NCI-H2029 treated with DMSO at 0.1 percent for 48 hours (cell line): ENCODE data around the gene DHX38.

Experiments
- DNase-seq: peaks from one replicate; lab custom pipeline; 2025; lab: John Stamatoyannopoulos, UW

Gene DHX38

DNA sequence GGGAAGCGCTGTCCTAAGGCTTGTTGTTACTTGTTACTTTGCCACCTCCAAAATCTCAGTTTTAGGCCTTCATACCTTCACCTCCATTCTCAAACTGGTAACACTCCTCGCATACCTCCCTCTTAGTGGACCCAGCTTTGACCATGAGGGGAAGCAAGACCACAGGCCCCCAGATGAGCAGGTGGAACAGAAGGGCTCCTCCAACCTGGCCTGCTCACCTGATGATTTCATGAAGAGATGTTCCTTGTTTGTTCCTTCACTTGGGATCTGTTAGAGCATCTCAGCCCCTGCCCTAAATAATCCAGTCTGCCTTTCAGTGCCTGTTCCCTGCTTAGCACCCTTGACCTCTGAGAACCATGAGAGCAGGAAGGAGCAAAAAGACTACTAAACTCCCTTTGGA lies 28.7 kb downstream of the DHX38 start:
- DNase-seq: no peak

DNA sequence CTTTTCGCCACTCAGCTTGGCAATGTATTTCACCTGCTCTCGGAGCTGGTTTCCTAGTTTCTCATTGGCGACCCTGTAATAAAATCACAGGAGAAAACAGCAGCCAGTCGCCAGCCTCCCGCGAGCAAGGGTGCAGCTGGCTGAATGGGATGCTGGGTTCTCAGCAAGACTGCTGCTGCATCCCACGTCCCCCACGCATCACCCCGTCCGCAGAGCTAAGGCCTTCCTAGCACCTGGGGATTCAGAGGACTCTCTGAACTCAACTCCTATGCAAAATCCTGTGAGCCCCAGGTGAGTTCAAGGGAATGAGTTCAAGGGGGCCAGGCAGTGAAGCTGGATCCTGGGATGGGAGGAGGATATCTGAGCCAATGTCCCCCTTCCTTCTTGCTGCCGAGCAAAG lies 29.3 kb downstream of the DHX38 start:
- DNase-seq: no peak

DNA sequence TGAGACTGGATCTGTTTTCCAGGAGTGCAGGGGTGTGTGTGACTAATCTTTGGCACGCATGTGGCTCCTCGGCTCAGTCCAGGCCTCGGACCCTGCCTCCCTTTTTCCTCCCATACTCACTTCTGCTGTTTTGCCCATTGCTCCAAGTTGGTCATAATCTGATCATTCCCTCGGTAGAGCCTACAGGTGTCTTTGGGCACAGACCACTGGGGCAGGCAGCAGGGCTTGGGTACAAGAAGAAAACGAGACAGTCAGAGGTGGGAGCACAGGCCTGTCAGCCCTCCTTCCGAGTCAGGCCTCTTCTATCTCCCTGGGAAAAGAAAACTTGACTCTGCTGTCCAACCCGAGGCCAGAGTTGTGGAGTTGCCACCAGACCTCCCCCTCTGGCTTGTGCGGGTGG lies 29.8 kb downstream of the DHX38 start:
- DNase-seq: no peak

DNA sequence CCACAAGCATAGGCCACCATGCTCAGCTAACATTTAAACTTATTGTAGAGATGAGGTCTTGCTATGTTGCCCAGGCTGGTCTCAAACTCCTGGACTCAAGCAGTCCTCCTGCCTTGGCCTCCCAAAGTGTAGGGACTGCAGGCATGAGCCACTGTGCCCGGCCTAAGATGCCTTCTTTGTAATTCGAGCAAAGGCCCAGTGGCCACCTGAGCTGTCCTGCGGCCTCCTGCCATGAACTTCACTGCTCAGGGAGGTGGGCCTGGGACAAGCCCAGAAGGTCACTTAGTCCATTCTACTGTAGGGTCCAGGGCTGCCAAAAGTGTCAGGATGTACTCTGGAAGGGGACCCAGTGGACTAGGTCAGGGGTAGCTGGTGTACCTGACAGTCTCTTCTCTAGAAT lies 30.5 kb downstream of the DHX38 start:
- DNase-seq: no peak

DNA sequence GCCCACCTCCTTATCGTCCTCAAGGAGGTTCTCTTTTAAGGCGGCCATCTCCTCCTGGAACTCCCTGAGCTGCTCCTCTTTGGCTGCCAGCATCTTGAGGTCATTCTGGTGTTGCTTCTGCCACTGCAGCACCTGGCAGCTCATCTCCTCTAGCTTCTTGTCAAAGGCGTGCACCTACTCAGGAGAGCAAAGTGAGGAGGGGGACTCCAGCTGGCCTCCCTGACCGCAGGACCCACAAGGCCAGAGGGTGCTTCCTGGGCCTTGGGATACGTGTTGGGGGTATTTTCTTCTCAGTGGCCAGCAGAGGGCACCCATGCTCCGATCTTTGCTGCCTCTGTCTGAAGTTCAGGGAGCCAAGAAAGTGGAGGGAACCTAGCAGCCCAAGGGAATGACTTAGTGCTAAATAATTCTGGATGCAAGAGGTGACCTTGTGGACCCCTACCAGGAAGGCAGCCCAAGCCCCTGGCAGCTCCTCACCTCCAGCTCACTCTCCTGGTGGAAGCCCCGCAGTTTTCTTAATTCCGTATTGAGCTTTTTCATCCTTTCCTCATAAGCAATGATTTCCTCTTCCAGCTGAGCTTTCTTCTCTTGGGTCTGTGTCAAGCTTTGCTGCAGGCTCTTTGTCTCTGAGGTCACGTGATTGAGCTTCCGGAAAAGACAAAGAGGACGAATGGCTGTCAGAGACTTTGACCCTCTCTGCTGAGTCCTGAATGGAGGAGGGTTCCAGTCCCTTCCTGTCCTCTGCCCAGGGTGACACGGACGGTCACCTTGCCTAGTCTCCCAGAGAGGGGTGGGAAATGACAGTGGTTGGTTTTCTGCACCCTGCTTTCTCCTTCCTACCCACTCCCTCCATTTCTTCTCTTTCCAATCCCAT lies 31.4 kb downstream of the DHX38 start:
- DNase-seq: peak; percentile 17

DNA sequence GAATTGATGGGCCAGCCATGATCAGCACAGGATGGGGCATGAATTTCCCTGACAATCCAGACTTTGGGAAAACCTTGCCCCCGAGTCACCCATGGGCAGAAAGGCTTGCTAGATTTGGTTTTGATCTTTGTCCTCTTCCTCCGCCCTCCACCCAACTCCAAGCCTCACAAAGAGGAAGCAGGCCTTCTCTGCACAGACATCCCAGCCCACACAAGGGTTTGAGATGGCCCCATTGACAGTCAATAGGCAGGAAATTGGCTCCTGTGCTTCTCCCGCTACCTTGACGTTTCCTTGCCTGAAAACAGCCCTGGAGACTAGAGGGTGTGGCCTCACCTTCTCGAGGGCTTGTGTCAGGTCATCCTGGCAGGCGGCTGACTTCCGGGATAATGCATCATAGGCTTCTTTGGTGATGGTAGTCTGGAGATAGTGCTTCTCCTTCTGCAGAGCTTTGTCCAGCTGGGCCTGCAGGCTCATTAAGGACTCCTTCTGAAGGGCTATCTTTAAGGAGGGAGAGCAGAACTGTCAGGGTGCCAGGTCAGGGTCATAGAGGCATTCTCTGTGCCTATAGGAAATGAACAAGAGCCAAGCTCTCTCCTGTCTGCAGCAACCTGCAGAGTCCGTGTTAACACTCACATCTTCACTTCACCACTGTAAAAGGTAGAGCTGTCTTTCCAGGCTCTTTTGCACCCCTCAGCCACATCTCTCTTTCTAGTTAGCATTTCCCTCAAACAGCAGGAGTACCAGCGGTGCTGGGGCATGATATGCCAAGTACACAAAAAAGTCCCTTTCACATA lies 32.2 kb downstream of the DHX38 start:
- DNase-seq: no peak

DNA sequence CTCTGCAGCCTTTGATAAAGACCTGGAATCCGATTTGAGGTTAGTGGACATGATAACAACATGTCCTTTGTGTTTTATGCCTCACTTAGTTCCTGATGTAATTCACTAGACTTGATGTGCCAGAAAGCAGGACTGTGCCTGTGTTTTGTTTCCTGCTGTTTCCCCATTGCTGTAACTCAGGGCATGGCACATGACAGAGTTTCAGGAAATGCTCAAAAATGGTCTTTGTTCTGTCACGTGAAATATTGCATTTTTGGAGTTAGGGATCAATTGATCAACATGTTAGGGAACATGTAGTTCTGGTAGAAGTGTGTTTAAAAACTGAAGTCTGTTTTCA lies 32.8 kb downstream of the DHX38 start:
- DNase-seq: no peak

DNA sequence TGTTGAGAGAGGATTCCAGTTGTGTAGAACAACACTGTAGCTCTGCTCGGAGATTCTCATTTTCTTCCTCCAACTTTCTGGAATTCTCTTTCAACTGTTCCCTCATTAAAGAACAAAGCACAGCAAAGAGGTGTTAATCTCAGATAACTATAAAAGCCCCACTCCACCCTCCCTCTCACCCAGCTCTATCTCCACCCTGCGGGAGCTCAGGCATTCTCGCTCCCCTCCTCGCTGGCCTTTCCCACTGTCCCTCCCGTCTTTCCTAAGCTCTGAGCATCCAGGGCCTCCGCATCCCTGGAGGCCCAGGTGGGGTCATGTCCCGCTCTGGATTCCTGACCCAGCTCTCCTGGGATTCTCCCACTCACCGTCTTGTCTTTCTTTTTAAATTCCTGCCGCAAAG lies 35.1 kb downstream of the DHX38 start:
- no peak for DNase-seq

DNA sequence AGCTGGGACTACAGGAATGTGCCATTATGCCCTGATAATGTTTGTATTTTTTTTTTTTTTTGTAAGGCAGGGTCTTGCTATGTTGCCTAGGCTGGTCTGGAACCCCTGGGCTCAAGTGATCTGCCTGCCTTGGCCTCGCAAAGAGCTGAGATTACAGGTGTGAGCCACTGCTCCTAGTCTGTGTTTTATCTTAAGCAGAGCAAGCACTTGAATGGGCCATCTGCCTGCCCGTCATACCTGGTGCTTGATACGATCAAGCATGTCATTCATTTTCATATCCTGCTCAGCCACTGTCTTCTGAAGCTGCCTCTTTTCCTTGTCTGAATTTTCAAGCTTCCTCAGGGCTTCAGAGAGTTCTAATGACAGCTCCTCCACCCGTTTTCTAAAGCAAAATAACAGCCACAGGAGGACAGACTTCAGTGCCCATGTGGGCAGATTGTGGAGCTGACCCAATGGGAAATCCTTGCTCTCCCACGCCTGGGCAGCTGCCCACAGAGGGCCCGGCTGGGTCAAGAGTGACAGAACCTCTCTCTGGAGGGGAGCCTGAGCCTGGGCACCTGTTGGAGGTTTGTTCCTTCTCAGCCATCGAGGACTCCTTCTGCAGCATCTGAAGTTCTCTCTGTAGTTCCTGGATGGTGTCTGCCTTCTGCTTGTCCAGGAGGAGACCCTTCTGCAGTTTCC lies 36.5 kb downstream of the DHX38 start:
- no peak for DNase-seq

DNA sequence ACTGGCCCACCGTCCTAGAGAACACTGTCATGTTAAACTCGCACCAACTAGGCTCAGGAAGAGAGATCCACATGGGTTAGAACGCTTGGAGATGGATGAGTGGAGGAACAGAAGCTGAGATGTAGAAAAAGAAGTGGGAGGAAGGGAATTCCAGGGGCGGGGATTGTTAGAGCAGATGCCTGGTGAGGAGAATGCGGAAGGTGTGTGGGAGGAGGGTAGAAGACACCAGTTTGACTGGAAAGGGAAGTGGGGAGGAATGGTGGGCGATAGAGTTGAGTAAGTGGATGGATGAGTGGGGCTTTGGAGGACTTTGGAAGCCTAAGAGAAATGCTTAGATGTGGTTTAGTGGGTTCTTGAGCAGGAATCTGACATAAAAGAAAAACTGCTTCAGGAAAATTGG lies 37.4 kb downstream of the DHX38 start:
- DNase-seq: no peak

DNA sequence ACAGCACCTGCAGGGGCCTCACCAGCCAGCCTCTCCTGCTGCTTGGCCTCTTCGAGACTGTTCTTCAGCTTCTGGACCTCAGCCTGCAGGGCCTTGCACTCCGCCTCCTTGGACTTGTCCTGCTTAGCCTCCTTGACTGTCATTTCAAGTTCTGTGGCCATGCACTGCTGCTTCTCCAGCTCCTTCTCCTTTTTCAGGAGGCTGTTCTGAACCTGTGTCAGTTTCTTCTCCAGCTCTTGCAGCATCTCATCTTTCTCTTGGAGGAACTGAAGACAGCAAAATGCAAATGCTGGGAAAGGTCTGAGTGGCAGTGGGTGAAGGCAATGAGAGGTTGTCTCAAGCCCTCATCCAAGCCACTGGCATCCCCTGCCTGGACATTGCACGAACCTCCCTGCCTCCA lies 39.1 kb downstream of the DHX38 start:
- no peak for DNase-seq

DNA sequence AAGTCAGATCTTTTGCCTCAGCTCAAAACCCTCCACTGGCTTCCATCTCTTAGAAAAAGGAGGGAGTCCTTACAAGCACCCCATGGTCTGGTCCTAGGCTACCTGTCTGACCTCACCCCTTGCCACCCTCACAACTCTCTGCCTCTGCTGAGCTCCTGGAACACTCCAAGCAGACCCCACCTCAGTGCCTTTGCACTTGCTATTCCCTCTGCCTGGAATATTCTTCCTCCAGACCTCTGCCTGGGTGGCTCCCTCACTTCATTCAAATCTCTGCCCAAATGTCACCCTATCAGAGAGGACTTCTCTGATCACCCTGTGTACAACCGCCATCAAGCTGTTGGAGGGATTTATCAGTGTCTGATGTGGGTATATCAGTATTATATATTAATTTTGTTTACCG lies 40.9 kb downstream of the DHX38 start:
- DNase-seq: no peak

DNA sequence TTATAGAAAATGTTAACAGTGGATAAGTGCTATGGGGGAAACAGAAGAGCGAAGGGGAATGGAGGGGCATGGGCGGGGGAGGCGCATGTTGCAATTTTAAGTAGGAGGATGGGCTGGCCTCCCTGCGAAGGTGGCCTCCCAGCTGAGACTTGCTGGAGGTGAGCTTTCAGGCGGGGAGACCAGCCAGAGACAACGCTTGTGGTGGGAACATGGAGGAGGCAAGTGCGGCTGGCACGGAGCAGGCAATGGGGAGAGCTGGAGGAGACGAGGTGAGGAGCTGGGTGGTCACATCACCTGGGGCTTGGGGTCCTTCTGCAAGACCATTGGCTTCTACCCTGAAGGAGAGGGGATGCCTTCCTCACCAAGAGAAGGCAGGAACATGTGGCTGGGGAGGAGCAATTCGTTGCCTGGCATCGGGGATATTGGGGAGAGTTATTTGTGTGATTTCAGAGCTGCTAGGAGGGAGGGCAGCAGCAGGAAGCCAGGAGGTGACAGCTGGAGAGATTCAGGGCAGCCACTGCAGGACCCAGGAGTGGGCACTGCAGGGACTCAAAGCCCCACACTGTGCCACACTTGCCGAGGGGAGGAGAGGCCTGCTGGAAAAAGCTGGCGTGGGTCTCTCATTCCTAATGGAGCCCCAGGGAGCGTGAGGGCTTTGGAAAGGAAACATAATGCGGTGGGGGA lies 43.9 kb downstream of the DHX38 start:
- no peak for DNase-seq

DNA sequence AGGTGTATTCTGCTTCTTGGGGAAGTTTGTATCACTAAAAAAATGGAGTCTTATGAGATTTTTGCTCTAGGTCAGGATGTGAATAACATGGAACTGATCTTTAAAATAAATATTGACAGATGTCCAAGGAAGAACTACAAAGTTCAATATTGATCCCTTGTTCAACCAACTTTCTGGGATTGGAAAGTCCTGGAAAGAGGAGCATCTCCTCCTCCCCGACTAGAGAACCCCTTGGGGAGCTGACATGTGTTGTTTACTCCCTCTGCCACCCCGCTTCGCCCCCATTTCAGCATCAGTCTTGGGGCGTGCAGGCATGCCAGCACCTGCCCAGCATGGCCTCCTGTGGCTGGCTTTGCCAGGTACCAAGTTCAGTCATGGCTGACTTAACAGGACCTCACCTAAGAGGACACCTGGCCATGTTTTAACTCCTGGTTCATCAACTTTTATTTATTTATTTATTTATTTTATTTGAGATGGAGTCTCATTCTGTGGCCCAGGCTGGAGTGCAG lies 44.5 kb downstream of the DHX38 start:
- no peak for DNase-seq

DNA sequence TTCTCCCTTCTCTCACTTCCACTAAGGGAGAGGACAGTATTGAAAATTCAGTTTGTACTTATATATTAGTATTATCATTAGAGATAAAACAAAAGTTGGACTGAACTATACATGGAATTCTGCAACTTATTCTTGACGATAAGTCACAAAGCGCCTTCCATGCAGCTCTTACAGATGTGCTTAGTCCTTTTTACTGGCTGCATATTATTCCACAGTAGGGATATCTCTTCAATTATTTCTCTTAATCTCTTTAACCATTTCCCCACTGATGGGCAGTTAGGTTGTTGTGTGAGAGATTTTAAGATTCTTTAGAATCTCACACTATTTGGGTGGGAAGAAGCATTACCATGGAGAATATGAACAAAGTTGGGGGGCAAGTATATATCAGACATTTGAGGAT lies 46.3 kb downstream of the DHX38 start:
- DNase-seq: no peak

DNA sequence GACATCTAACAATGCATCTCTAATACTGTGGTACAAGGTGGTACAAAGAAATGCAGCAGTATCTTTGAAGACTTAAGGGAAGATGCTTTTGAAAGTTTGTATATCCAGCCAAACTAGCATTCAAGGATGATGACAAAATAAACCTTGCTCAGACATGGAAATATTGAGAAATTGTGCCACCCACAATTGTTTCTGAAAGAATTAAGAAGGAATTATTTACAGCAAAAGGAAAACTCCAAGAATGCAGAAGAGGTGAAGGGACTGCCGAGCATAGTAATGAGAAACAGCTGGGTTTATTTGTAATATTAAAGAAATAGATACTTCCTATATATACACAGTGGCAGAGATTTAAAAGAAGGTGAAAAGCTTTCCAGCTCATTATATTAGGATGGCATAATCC lies 48.8 kb downstream of the DHX38 start:
- DNase-seq: no peak

DNA sequence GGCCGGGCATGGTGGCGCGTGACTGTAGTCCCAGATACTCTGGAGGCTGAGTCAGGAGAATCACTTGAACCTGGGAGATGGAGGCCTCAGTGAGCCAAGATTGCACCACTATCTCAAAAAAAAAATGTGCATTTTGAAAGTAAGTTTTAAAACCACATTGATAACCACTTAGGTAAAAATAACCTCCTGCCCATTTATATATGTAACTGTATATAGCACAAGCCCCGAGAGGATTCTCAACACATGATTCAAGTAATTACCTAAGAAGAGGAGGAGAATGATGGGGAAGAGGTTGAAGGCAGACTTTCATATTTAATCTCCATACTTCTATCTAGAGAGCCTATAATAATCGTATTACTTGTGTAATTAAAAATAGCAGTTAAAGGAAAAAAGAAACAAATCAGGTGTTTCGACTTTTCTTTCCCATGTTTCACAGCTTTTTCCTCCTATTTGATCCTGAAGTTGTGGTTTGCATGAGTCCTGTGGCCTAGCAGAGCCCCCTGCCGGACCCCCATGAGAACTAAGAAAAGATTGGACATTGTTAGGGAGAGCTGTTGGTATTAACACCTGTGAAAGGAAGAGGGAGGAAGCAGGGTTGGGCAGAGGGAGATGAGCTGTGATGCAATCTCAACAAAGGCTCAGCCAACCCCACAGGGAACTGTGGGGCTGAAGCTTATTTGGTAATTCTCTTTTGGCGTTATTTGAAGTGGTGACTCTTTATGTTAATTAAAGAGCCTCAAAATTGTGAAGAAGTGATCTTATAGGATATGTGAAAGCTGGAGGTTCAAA lies 56.2 kb downstream of the DHX38 start:
- DNase-seq: no peak

DNA sequence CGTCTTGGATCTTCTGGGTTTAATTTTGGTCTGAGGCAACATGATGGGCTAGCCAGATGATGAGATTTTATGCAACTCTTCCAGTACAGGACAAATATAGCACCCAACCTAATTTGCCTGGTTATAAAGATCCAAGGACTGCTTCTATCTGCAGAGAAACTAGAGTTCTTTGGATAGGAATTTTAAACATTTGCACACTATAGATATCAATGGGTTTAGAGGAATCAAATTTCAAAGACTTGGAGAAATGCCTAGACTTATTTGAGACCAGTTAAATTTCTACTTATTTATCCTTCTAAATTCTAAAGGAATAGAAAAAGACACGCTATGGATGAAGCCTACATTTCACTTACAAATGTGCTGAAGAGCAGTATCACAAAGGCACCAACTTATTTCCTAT lies 65.7 kb downstream of the DHX38 start:
- no peak for DNase-seq

DNA sequence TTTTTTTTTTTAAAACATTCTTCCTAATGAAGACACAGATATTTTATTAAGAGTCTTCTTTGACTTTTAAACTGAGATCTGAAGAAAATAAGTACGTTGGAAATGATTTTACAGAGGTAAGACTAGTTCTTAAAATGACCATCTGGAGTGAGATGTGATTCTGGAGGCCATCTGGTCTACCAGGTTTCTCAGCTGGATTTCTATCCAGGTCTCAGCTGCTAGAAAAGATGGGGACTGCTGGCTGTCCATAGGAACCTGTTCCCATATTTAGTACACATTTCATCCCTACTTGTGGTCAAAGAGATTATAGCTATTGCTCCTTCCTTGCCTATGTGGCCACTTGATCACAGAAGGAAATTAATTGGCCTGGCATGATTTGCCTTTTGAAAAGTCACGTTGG lies 66.2 kb downstream of the DHX38 start:
- no peak for DNase-seq

DNA sequence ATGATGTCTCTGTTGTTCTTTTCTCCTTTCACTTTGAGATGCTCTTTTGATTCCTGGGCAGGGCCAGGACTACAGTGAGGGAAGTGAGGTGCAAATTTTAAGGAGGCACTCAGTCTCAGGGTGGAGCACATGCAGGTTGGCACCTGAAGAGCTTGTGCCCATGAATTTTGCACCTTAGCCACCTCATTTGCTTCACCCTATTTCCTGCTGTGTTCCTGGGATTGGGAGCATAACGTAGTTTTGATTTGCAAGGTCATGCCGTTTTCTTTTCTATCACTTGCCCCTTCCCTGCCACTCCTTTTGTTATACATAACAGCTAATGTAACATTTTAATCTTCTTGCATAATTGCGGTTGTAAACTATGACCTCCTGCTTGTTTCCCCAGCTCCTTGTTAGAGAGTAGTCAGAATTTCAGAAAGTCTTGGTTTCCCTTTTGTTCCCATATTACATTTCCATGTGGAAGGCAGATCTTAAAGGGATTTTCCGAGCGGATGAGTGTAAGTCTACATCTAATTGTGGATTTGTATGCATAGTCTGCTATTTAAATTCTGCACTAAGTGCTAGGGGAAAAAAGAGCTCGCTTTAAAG lies 68.6 kb downstream of the DHX38 start:
- no peak for DNase-seq
